Liver (tissue), 9 donors: ENCODE data around the gene MICAL3. TPM values are rescaled to one million over a fixed set of nuclear protein-coding genes. Genes with fewer than 3 reads are reported as not detected.
A peak's percentile ranks its signal among the peaks of the same experiment; 100 is the strongest.

Experiments
- DNase-seq: peaks from one replicate; pipeline ENCODE4 v3.0.0-alpha.2; 2017; ENCODE audit warnings: low spot score
- H3K27ac ChIP-seq, 2 donors: one replicate each; pipeline ENCODE4 v1.7.0; 2013; ENCODE audit warnings: inconsistent platforms in 2 of 2, low read length in 2 of 2, control low read depth in 1 of 2, low read depth in 1 of 2, mild to moderate bottlenecking in 1 of 2
- H3K27me3 ChIP-seq, 4 donors: one replicate each; pipeline versions ENCODE4 v1.6.1 to v1.7.0; 2013; ENCODE audit warnings: low read length in 3 of 4, inconsistent platforms in 1 of 4, mild to moderate bottlenecking in 1 of 4, moderate library complexity in 1 of 4; ENCODE audit not compliant: control insufficient read depth in 4 of 4, insufficient read depth in 4 of 4
- H3K36me3 ChIP-seq, 4 donors: one replicate each; pipeline versions ENCODE4 v1.6.1 to v1.7.0; 2013; ENCODE audit warnings: low read length in 3 of 4, mild to moderate bottlenecking in 3 of 4, low read depth in 1 of 4, moderate library complexity in 1 of 4; ENCODE audit not compliant: control insufficient read depth in 4 of 4, insufficient read depth in 3 of 4
- H3K4me1 ChIP-seq, 4 donors: one replicate each; pipeline versions ENCODE4 v1.6.1 to v1.7.0; 2013; ENCODE audit warnings: low read length in 3 of 4, mild to moderate bottlenecking in 3 of 4, moderate library complexity in 1 of 4; ENCODE audit not compliant: control insufficient read depth in 4 of 4, insufficient read depth in 4 of 4
- H3K4me3 ChIP-seq, 3 donors: one replicate each; pipeline versions ENCODE4 v1.6.1 to v1.7.0; 2013; ENCODE audit warnings: low read length in 3 of 3, control low read depth in 1 of 3, low read depth in 1 of 3, mild to moderate bottlenecking in 1 of 3
- H3K9ac ChIP-seq, 2 donors: one replicate each; pipeline ENCODE4 v1.7.0; 2013; ENCODE audit warnings: low read length in 2 of 2, mild to moderate bottlenecking in 2 of 2, moderate library complexity in 2 of 2, control low read depth in 1 of 2, low read depth in 1 of 2
- H3K9me3 ChIP-seq, 4 donors: one replicate each; pipeline versions ENCODE4 v1.6.1 to v1.7.0; 2013; ENCODE audit warnings: low read length in 3 of 4; ENCODE audit not compliant: control insufficient read depth in 4 of 4
- ATF3 ChIP-seq: IDR thresholded peaks from 2 replicates; pipeline ENCODE4 v1.6.1; 2016; ENCODE audit warnings: antibody characterized with exemption
- CTCF ChIP-seq: fragments of 150-350 bp; IDR thresholded peaks from 2 replicates; pipeline ENCODE4 v1.5.1; 2017; ENCODE audit warnings: improper control_type of control experiment, low read depth, low read length; ENCODE audit not compliant: missing input control
- EGR1 ChIP-seq, 2 donors: IDR thresholded peaks; 2 replicates each; pipeline ENCODE4 v1.6.1; 2016 to 2018; ENCODE audit warnings: antibody characterized with exemption in 2 of 2, low read depth in 2 of 2
- FOXA1 ChIP-seq: IDR thresholded peaks from 2 replicates; pipeline ENCODE4 v1.6.1; 2016; ENCODE audit warnings: antibody characterized with exemption
- FOXA2 ChIP-seq: IDR thresholded peaks from 2 replicates; pipeline ENCODE4 v1.6.1; 2016; ENCODE audit warnings: antibody characterized with exemption
- GABPA ChIP-seq, 2 donors: IDR thresholded peaks in 1 of 2; conservative IDR thresholded peaks in 1 of 2; 2 replicates each; pipeline ENCODE4 v1.6.1; 2016; ENCODE audit warnings: antibody characterized with exemption in 2 of 2, mild to moderate bottlenecking in 1 of 2, moderate library complexity in 1 of 2
- HNF4A ChIP-seq, 2 donors: conservative IDR thresholded peaks; 2 replicates each; pipeline ENCODE4 v1.6.1; 2016; ENCODE audit warnings: antibody characterized with exemption in 2 of 2, mild to moderate bottlenecking in 2 of 2
- HNF4G ChIP-seq: IDR thresholded peaks from 2 replicates; pipeline ENCODE4 v1.6.1; 2016; ENCODE audit warnings: antibody characterized with exemption
- JUND ChIP-seq, 2 donors: IDR thresholded peaks; 2 replicates each; pipeline ENCODE4 v1.6.1; 2016; ENCODE audit warnings: antibody characterized with exemption in 2 of 2
- MAX ChIP-seq: IDR thresholded peaks from 2 replicates; pipeline ENCODE4 v1.6.1; 2016; ENCODE audit warnings: antibody characterized with exemption
- NR2F2 ChIP-seq: IDR thresholded peaks from 2 replicates; pipeline ENCODE4 v1.6.1; 2016; ENCODE audit warnings: antibody characterized with exemption
- RAD21 ChIP-seq, 2 donors: IDR thresholded peaks; 2 replicates each; pipeline ENCODE4 v1.6.1; 2016; ENCODE audit warnings: antibody characterized with exemption in 2 of 2, mild to moderate bottlenecking in 2 of 2
- REST ChIP-seq: IDR thresholded peaks from 2 replicates; pipeline ENCODE4 v1.6.1; 2016; ENCODE audit warnings: antibody characterized with exemption, mild to moderate bottlenecking
- RXRA ChIP-seq, 2 donors: IDR thresholded peaks; 2 replicates each; pipeline ENCODE4 v1.6.1; 2017 to 2018; ENCODE audit warnings: antibody characterized with exemption in 2 of 2, mild to moderate bottlenecking in 1 of 2
- SP1 ChIP-seq: IDR thresholded peaks from 2 replicates; pipeline ENCODE4 v1.6.1; 2018; ENCODE audit warnings: antibody characterized with exemption, mild to moderate bottlenecking
- TAF1 ChIP-seq: conservative IDR thresholded peaks from 2 replicates; pipeline ENCODE4 v1.6.1; 2016; ENCODE audit warnings: antibody characterized with exemption, mild to moderate bottlenecking
- YY1 ChIP-seq: IDR thresholded peaks from 2 replicates; pipeline ENCODE4 v1.6.1; 2016; ENCODE audit warnings: antibody characterized with exemption, mild to moderate bottlenecking
- ZBTB33 ChIP-seq: IDR thresholded peaks from 2 replicates; pipeline ENCODE4 v1.6.1; 2016; ENCODE audit warnings: antibody characterized with exemption
- WGBS: extraction: QIAGEN DNeasy Blood & Tissue Kit; methylation state at CpG from one replicate; pipeline ENCODE4 v1.1.7; 2013; 5-methylcytosine and 5-hydroxymethylcytosine counted together
- polyA plus RNA-seq, 2 donors: library from polyadenylated mRNA; stranded (reverse) in 1 of 2; unstranded in 1 of 2; fragments of 200-250 nt in 1 of 2; fragments of >200 nt in 1 of 2; fragmentation: Nextera tagmentation in 1 of 2; extraction: Ambion mirVana in 1 of 2; gene quantifications; one replicate each; pipeline versions ENCODE4 v1.2.1 to v1.2.3, GENCODE V29; 2013 to 2015
- total RNA-seq, 2 donors: library from RNA; depleted of rRNA; stranded (reverse); fragments of >200 nt; gene quantifications; one replicate each; pipeline ENCODE4 v1.2.3, GENCODE V29; 2014
- donor health status: healthy.
- donor health status: healthy.
- donor health status: healthy.
- donor health status: healthy.
- donor health status: healthy.

MICAL3 gene
- total and polyA plus RNA-seq, 4 donors: 6.4 to 38.4 (median 23.4) TPM

- TF ChIP-seq ZBTB33: no peak
- TF ChIP-seq NR2F2: peak; percentile 93
- peak; percentile 73 for TF ChIP-seq SP1
- no peak for TF ChIP-seq CTCF
- peak in 1 of 2 donors; percentile 25 for TF ChIP-seq EGR1 (IDR thresholded peaks at IDR 0.05; ENCODE audit: low read depth in 2 of 2)
- peak; percentile 61 to 80 for TF ChIP-seq RXRA (IDR thresholded peaks at IDR 0.05)
- TF ChIP-seq RAD21 (IDR thresholded peaks at IDR 0.05): peak; percentile 29 to 43
- no peak for TF ChIP-seq TAF1
- TF ChIP-seq GABPA (IDR thresholded peaks at IDR 0.05 in 1 of 2, conservative IDR thresholded peaks at IDR 0.05 in 1 of 2): no peak
Observed at GRCh38 chr22:17972385-17973191, 51.8 kb downstream of the MICAL3 start (continued).

- no peaks in the 10 kb centered on the region for H3K36me3 ChIP-seq
- H3K9me3 ChIP-seq: no peaks in the 10 kb centered on the region
- WGBS: 89% methylated on average over 9 of the region's 9 CpGs
- TF ChIP-seq HNF4G: no peak
- no peak for TF ChIP-seq JUND (IDR thresholded peaks at IDR 0.05)
- no peak for TF ChIP-seq RAD21 (IDR thresholded peaks at IDR 0.05)
- no peak for TF ChIP-seq ATF3
- TF ChIP-seq EGR1 (IDR thresholded peaks at IDR 0.05; ENCODE audit: low read depth in 2 of 2): no peak
- TF ChIP-seq RXRA (IDR thresholded peaks at IDR 0.05): no peak
- TF ChIP-seq SP1: no peak
- TF ChIP-seq TAF1: no peak
- TF ChIP-seq FOXA1: no peak
- no peak for TF ChIP-seq ZBTB33
- no peak for TF ChIP-seq MAX
- TF ChIP-seq FOXA2: no peak
- TF ChIP-seq YY1: no peak
- no peak for TF ChIP-seq GABPA (IDR thresholded peaks at IDR 0.05 in 1 of 2, conservative IDR thresholded peaks at IDR 0.05 in 1 of 2)
- no peak for TF ChIP-seq HNF4A (conservative IDR thresholded peaks at IDR 0.05)
- TF ChIP-seq REST: no peak
- no peak for TF ChIP-seq NR2F2
- no peak for TF ChIP-seq CTCF
- peaks cover 20 to 35% (median 27%) of the 10 kb centered on the region in 4 donors for H3K4me1 ChIP-seq
- H3K9ac ChIP-seq: no peak overlapping the region
- DNase-seq: no peak
- H3K27me3 ChIP-seq: no peaks in the 10 kb centered on the region
- peak overlapping the region in 1 of 2 donors; percentile 28 for H3K27ac ChIP-seq
- H3K4me3 ChIP-seq: no peak overlapping the region
Observed at GRCh38 chr22:17971711-17972110, 52.6 kb downstream of the MICAL3 start.
